ENCODE data around the gene AGBL1. TPM values are rescaled to one million over a fixed set of nuclear protein-coding genes. Genes with fewer than 3 reads are reported as not detected.

AGBL1 gene
- total and polyA plus RNA-seq, 11 donors, result under 0.01 to 0.08 (median 0.02) TPM; not detected in 8

DNA sequence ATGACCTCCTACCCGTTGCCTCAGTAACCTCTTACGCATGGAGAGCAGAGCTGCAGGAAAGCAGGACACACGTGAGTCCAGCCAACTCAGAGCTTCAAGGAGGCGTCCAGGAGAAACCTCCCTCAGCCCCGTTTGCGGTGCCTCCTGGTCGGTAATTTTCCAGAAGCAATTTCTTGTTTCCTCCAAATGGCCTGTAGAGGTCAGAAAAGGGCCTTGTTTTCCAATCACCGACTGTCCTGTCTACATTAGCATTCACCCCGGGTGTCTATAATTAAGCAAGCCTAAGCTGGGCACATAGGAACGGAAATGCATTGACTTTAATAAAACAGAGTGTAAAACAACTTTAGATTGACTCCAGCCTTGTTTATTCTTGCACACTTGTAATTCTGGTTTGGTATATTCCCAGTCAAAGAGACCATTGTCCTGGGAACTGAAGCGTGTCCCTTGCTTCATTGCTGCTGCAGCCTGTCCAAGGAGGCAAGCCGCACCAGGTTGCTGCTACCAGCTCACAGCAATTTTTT is 836.2 kb downstream of the AGBL1 start:
- ATAC-seq (peak; percentile 66 to 81 (median 72)), DNase-seq (peak in 2 of 5 donors; percentile 21 to 33)
- Histone ChIP-seq H3K27me3 (no peaks in the 10 kb centered on the region), H3K27ac (peak overlapping the region in 3 of 12 donors; percentile 68 to 78 (median 69)), H3K9me3 (no peaks in the 10 kb centered on the region), H3K4me3 (no peak overlapping the region), H3K36me3 (no peaks in the 10 kb centered on the region), H3K4me1 (peaks cover 0 to 34% (median 13%) of the 10 kb centered on the region in 12 donors)
- intact Hi-C loops (cut with DNase I), result loop anchor here in 9 of 10 donors (5.0 to 10.0 kb wide), 9 partner anchors 289 to 1331 kb away; no protein-coding TSS in a partner anchor
- TF ChIP-seq CTCF (IDR thresholded peaks at IDR 0.05) (peak; percentile 17 to 68 (median 52)), POLR2A (IDR thresholded peaks at IDR 0.05) (no peak)
- WGBS, 4 donors, result 20 to 32% (median 23%) methylated on average over 12 of the region's 12 CpGs

- TF ChIP-seq POLR2A (IDR thresholded peaks at IDR 0.05) (no peak), CTCF (IDR thresholded peaks at IDR 0.05) (no peak)
- Histone ChIP-seq H3K27me3 (no peaks in the 10 kb centered on the region), H3K27ac (peak overlapping the region in 10 of 12 donors; percentile 26 to 78 (median 57)), H3K36me3 (no peaks in the 10 kb centered on the region), H3K4me3 (no peak overlapping the region), H3K9me3 (no peaks in the 10 kb centered on the region), H3K4me1 (peaks cover 0 to 34% (median 13%) of the 10 kb centered on the region in 12 donors)
- WGBS, 4 donors, result 18 to 30% (median 23%) methylated on average over 12 of the region's 12 CpGs
- intact Hi-C loops (cut with DNase I), result loop anchor here in 9 of 10 donors (5.0 to 10.0 kb wide), 9 partner anchors 290 to 1330 kb away; no protein-coding TSS in a partner anchor
- ATAC-seq, result peak; percentile 93 to 96 (median 94)
- peak; percentile 43 to 84 (median 71) for DNase-seq
Observed at GRCh38 chr15:86916671-86917360, 837.1 kb downstream of the AGBL1 start.

GRCh38 chr15:86917361-86917671 is 837.6 kb downstream of the AGBL1 start:
- DNase-seq (no peak), ATAC-seq (peak in 3 of 4 donors; percentile 6 to 24 (median 12))
- Histone ChIP-seq H3K27ac (peak overlapping the region in 10 of 12 donors; percentile 26 to 78 (median 57)), H3K4me1 (peaks cover 0 to 34% (median 13%) of the 10 kb centered on the region in 12 donors), H3K27me3 (no peaks in the 10 kb centered on the region), H3K9me3 (no peaks in the 10 kb centered on the region), H3K4me3 (no peak overlapping the region), H3K36me3 (no peaks in the 10 kb centered on the region)
- 78 to 88% (median 84%) methylated on average over 5 of the region's 5 CpGs for WGBS, 4 donors
- intact Hi-C loops (cut with DNase I), result loop anchor here in 9 of 10 donors (5.0 to 10.0 kb wide), 9 partner anchors 290 to 1330 kb away; no protein-coding TSS in a partner anchor
- TF ChIP-seq POLR2A (IDR thresholded peaks at IDR 0.05) (no peak), CTCF (IDR thresholded peaks at IDR 0.05) (no peak)

DNA sequence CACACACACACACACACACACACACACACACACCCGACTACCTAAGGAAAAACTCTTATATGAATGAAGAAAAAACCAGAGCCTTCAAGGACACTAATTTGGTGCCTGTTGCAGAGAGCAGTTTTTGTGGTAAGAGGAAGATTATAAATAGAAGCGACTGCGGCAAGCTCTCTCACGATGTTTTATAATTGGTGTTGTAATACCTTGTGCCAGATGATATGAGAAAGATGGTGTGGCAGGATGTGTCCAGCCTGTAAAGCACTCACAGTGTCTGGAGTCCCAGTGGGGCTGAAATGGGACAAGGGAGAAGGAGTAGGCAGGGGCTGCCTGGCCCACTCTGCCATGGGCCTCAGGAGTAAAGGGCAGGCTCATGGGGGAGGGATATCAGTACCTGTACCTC is 839.9 kb downstream of the AGBL1 start:
- 30 to 43% (median 36%) methylated on average over 4 of the region's 4 CpGs for WGBS, 4 donors

More for the DNA sequence above, 839.9 kb downstream of the AGBL1 start:
- H3K27me3 ChIP-seq, result no peaks in the 10 kb centered on the region
- no peak overlapping the region for H3K4me3 ChIP-seq
- no peaks in the 10 kb centered on the region for H3K36me3 ChIP-seq
- ATAC-seq, result peak in 3 of 4 donors; percentile 31 to 65 (median 51)
- H3K9me3 ChIP-seq, result no peaks in the 10 kb centered on the region
- intact Hi-C loops (cut with DNase I), result loop anchor here in 9 of 10 donors (5.0 to 10.0 kb wide), 9 partner anchors 292 to 1328 kb away; no protein-coding TSS in a partner anchor
- peak in 1 of 5 donors; percentile 27 for DNase-seq
- peak overlapping the region in 2 of 12 donors; percentile 23 to 28 for H3K27ac ChIP-seq
- TF ChIP-seq POLR2A (IDR thresholded peaks at IDR 0.05) (no peak), CTCF (IDR thresholded peaks at IDR 0.05) (no peak)
- H3K4me1 ChIP-seq, result peaks cover 0 to 34% (median 13%) of the 10 kb centered on the region in 12 donors

Data from heart left ventricle (tissue), 16 donors.